GM10266 (cell line): ENCODE measurements around the gene NID1.

Experiments used
- DNase-seq: peaks from one replicate; pipeline ENCODE4 v3.0.0; 2012; ENCODE audit errors: extremely low spot score
- TF ChIP-seq, protein P1 (sequence below): IDR thresholded peaks from 2 replicates; pipeline ENCODE4 v1.5.1; 2012; ENCODE audit warnings: mild to moderate bottlenecking, low read depth; ENCODE audit not compliant: control insufficient read depth, insufficient read depth; ENCODE audit errors: missing control alignments

Gene NID1

DNA sequence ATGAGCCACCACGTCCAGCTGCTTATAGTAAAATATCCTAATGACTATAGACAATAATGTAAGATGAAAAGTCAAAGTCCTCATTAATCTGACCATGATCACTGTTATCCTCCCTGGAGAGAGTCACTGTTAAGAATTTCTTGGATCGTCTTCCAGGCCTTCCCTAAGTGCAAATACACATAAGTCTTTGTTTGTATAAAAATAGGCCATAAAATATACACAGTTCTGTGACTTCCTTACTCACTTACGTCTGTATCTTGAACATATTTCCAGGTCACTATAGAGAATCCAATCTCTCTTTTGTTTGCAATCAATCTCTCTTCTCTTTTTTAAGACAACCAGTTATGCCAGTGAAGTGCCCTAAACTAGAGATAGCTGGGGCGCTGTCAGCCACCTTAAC is 109.1 kb downstream of the NID1 start:
- DNase-seq = no peak
- TF ChIP-seq, protein P1, sequence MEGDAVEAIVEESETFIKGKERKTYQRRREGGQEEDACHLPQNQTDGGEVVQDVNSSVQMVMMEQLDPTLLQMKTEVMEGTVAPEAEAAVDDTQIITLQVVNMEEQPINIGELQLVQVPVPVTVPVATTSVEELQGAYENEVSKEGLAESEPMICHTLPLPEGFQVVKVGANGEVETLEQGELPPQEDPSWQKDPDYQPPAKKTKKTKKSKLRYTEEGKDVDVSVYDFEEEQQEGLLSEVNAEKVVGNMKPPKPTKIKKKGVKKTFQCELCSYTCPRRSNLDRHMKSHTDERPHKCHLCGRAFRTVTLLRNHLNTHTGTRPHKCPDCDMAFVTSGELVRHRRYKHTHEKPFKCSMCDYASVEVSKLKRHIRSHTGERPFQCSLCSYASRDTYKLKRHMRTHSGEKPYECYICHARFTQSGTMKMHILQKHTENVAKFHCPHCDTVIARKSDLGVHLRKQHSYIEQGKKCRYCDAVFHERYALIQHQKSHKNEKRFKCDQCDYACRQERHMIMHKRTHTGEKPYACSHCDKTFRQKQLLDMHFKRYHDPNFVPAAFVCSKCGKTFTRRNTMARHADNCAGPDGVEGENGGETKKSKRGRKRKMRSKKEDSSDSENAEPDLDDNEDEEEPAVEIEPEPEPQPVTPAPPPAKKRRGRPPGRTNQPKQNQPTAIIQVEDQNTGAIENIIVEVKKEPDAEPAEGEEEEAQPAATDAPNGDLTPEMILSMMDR = no peak

DNA sequence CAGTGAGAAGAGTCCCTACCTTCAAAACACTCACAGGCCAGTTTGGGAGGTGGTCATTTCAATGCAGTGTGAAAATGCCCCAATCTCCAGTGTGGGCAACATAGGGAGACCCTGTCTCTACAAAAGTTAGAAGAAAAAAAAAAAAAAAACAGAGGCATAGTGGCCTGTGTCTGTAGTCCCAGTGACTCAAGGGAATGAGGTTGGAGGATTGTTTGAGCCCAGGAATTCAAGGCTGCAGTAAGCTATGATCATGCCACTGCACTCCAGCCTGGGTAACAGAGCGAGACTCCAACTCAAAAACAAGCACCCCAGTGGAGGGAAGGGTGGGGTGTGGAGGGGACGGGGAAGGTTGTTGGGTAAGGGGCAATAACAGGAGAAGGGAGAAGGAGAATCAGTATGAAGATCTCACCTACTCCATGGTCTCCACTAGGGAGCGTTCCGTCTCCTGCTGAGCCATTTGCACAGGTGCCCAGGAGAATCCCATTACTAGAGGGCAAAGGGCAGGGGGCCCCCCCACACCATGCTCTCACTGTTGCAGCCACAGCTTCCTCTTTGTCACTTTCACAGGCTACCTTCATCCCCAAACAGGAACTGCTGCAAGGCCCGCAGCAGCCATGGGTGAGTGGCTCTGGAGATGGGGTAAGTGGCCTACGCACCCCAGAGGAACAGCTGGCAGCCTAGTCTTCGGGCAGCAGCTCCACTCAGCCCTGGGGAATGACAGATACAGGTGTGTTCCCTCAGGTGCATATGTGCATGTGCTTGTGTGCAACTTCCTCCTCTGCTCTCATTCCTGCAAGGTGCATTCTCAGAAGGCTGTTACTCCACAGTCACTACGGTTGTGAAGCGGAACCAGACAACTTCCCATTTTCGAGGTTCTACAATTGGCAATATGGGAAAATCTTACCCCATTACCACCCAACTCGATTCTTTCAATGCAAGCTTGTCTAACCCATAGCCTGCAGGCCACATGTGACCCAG is 110.3 kb downstream of the NID1 start:
- TF ChIP-seq, protein P1 = peak; percentile 21
- DNase-seq = peak; percentile 61

DNA sequence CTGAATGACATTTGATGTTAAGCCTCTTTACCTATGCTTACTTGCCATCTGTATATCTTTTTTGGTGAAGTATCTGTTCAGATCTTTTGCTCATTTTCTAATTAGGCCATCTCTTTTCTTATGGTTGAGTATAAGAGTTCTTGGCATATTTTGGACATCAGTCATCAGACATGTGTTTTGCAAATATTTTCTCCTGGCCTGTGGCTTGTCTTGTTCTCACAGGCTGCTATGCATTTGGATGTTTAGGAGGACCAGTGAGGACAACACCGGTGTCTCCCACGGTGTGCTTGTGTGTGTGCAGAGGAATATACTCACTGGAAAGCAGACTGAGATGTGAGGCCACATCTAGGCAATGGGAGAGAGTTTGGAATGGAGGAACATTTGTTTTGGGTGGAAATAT is 111.1 kb downstream of the NID1 start:
- no peak for DNase-seq
- TF ChIP-seq, protein P1 = no peak

DNA sequence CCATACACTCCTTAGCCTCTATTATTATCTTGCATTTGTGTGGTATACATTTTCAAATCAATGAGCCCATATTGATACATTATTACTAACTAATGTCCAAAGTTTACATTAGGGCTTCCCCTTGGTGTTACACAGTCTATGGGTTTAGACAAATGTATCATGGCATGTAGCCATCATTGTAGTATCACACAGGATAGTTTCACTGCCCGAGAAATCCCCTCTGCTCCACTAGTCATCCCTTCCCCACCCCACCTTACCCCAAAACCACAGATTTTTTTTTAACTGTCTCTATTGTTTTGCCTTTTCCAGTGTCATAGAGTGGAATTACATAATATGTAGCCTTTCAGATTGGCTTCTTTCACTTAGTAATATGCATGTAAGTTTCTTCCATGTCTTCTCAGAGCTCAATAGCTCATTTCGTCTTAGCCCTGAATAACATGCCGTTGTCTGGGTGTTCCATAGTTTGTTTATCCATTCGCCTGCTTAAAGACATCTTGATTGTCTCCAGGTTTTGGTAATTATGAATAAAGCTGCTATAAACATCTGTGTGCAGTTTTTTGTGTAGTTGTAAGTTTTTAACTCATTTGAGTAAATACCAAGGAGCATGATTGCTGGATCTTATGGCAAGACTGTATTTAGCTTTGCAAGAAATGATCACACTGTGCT is 111.8 kb downstream of the NID1 start:
- DNase-seq = peak; percentile 59
- TF ChIP-seq, protein P1 = no peak

DNA sequence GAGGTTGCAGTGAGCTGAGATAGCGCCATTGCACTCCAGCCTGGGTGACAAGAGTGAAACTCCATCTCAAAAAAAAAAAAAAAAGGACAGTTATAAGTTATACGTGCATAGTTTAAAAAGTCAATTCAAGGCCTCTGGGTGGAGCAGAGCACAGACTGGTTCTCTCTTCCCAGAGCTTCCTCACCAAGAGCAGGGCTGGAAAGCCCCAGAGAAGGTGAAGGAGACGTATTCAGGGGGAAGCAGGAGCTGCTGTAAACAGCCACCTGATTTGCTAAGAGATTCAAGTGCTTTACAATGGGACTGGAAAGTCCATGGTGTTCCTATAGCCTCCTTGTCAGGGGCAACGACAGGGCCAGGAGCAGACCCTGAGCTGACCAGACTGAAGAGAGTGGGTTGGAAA is 113.2 kb downstream of the NID1 start:
- TF ChIP-seq, protein P1 = no peak
- DNase-seq = no peak

DNA sequence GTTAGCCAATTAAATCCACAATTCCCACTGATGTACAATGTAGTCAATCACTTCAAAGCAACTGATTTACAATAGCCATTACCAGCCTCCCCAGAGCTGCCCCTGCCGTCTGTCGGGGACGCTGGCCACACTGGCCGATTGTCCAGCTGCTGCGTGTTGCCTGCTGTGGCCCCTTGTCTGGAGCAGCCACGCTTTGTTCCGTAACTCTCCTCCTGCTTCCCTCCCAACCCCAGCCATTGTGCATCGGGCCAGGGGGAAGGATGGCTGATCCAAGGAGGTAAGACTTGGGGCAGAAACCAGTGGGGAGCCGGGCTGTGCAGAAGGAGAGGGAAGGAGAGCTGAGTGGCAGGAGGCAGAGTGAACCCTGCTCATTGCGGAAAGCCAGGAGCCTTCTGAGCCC is 114.6 kb downstream of the NID1 start:
- TF ChIP-seq, protein P1 = no peak
- no peak for DNase-seq
